GM12878 (cell line): ENCODE results near the gene CACNA1I. TPM values are rescaled to one million over a fixed set of nuclear protein-coding genes. Genes with fewer than 3 reads are reported as not detected.

Experiments used
- ATAC-seq: fragments of 200-7000 bp; cut with Tn5 transposase; 3 replicates; pipeline ENCODE4 v1.9.1; 2020; ENCODE audit warnings: mild to moderate bottlenecking, moderate library complexity
- BruUV-seq: library from RNA; stranded (reverse); fragments of 400-500 nt; replicated peaks from 2 replicates; lab custom pipeline; 2021; lab: Mats Ljungman, UMichigan
- CTCF ChIA-PET: fragments of 300-600 bp; sonication (Branson Sonifier 250); formaldehyde crosslinking; extraction: SDS; loops from one replicate; lab custom pipeline; 2021; ENCODE audit warnings: inconsistent platforms; lab: Yijun Ruan, JAX
- POLR2A ChIA-PET: fragments of 350-600 bp; formaldehyde crosslinking; extraction: SDS; loops from one replicate; lab custom pipeline; 2021; ENCODE audit warnings: inconsistent platforms; lab: Charles Lee
- RAD21 ChIA-PET: fragments of 300-600 bp; sonication (Branson Sonifier 250); formaldehyde crosslinking; loops from one replicate; lab custom pipeline; 2023; ENCODE audit warnings: antibody characterized with exemption; ENCODE audit not compliant: unreplicated experiment; lab: Charles Lee
- SMC1A ChIA-PET: fragments of 300-600 bp; sonication (Branson Sonifier 250); formaldehyde crosslinking; loops from one replicate; lab custom pipeline; 2023; ENCODE audit not compliant: unreplicated experiment, uncharacterized antibody; lab: Charles Lee
- DNase-seq: peaks from one replicate; pipeline ENCODE4 v3.0.0-alpha.2; 2011; ENCODE audit warnings: low read depth, low spot score
- FAIRE-seq: peaks from 3 replicates; lab custom pipeline; 2011; peaks lifted over from hg19 to GRCh38; lab: Jason Lieb, UNC
- H2AFZ ChIP-seq: 2 replicates; pipeline ENCODE4 v1.6.0; 2011; ENCODE audit warnings: low read depth, low read length, control low read depth; ENCODE audit not compliant: control insufficient read depth
- H3K27ac ChIP-seq: 2 replicates; pipeline ENCODE4 v1.5.1; 2011; ENCODE audit warnings: control low read depth; ENCODE audit not compliant: control insufficient read depth, insufficient read depth
- H3K27me3 ChIP-seq, 2 experiments: replicated peaks in 1 of 2; 2 replicates each; pipeline versions ENCODE4 v1.6.0 to v1.6.1; 2011; ENCODE audit warnings: low read length in 1 of 2; ENCODE audit not compliant: control insufficient read depth in 2 of 2, insufficient read depth in 2 of 2
- H3K36me3 ChIP-seq, 2 experiments: 2 replicates each; pipeline ENCODE4 v1.5.1; 2011; ENCODE audit warnings: low read length in 1 of 2; ENCODE audit not compliant: control insufficient read depth in 2 of 2, insufficient read depth in 2 of 2
- H3K4me1 ChIP-seq: 2 replicates; pipeline ENCODE4 v1.6.1; 2011; ENCODE audit warnings: mild to moderate bottlenecking, low read length, moderate library complexity, mixed read lengths; ENCODE audit not compliant: control insufficient read depth, insufficient read depth
- H3K4me2 ChIP-seq: 2 replicates; pipeline ENCODE4 v1.6.0; 2011; ENCODE audit warnings: control low read depth; ENCODE audit not compliant: control insufficient read depth, insufficient read depth
- H3K4me3 ChIP-seq: fragments of 200-600 bp; sonication (generic); 2 replicates; pipeline ENCODE4 v1.5.1; 2016
- H3K79me2 ChIP-seq: 2 replicates; pipeline ENCODE4 v1.6.0; 2011; ENCODE audit warnings: low read length; ENCODE audit not compliant: control insufficient read depth, insufficient read depth
- H3K9ac ChIP-seq: 2 replicates; pipeline ENCODE4 v1.8.0; 2011; ENCODE audit warnings: low read length, control low read depth, mixed read lengths; ENCODE audit not compliant: control insufficient read depth, insufficient read depth
- H3K9me3 ChIP-seq: replicated peaks from 3 replicates; pipeline ENCODE4 v1.5.1; 2011; ENCODE audit warnings: mild to moderate bottlenecking, low read length; ENCODE audit not compliant: control insufficient read depth, insufficient read depth
- H4K20me1 ChIP-seq: 2 replicates; pipeline ENCODE4 v1.6.0; 2011; ENCODE audit not compliant: control insufficient read depth, insufficient read depth
- ATF2 ChIP-seq: IDR thresholded peaks from 2 replicates; pipeline ENCODE4 v1.6.1; 2012; ENCODE audit warnings: low read length, inconsistent platforms
- CHD1 ChIP-seq: IDR thresholded peaks from 2 replicates; pipeline ENCODE4 v1.6.1; 2012; ENCODE audit warnings: low read depth, low read length, improper control_type of control experiment
- CREB1 ChIP-seq: IDR thresholded peaks from 2 replicates; pipeline ENCODE4 v1.6.1; 2012; ENCODE audit warnings: low read depth, mild to moderate bottlenecking, inconsistent platforms
- E2F4 ChIP-seq: IDR thresholded peaks from 2 replicates; pipeline ENCODE4 v1.6.1; 2012; ENCODE audit warnings: low read depth, low read length, improper control_type of control experiment
- E2F8 ChIP-seq: fragments of 450-650 bp; IDR thresholded peaks from 2 replicates; pipeline ENCODE4 v1.6.1; 2018; ENCODE audit warnings: mild to moderate bottlenecking, low read depth, moderate library complexity; ENCODE audit not compliant: partially characterized antibody
- HCFC1 ChIP-seq: fragments of 150-350 bp; IDR thresholded peaks from 2 replicates; pipeline ENCODE4 v1.6.1; 2014; ENCODE audit warnings: low read length
- HDGF ChIP-seq: fragments of 450-650 bp; IDR thresholded peaks from 2 replicates; pipeline ENCODE4 v1.6.1; 2016; ENCODE audit warnings: antibody characterized with exemption
- MEF2A ChIP-seq: IDR thresholded peaks from 2 replicates; pipeline ENCODE4 v1.6.1; 2011; ENCODE audit warnings: low read depth, mild to moderate bottlenecking, low read length, moderate library complexity; ENCODE audit not compliant: insufficient read depth
- MXI1 ChIP-seq: fragments of 150-350 bp; IDR thresholded peaks from 2 replicates; pipeline ENCODE4 v1.6.1; 2011; ENCODE audit warnings: low read depth, mild to moderate bottlenecking, inconsistent platforms, low read length, improper control_type of control experiment
- PML ChIP-seq: IDR thresholded peaks from 2 replicates; pipeline ENCODE4 v1.6.1; 2012; ENCODE audit warnings: low read length, inconsistent platforms
- RFX5 ChIP-seq: IDR thresholded peaks from 2 replicates; pipeline ENCODE4 v1.6.1; 2011; ENCODE audit warnings: low read depth, low read length, improper control_type of control experiment
- SMC3 ChIP-seq: IDR thresholded peaks from 2 replicates; pipeline ENCODE4 v1.6.1; 2011; ENCODE audit warnings: low read length, improper control_type of control experiment, borderline replicate concordance
- ZBTB4 ChIP-seq: fragments of 450-650 bp; formaldehyde crosslinking; IDR thresholded peaks from 2 replicates; pipeline ENCODE4 v1.4.0; 2022; ENCODE audit warnings: mild to moderate bottlenecking, moderate library complexity
- ZZZ3 ChIP-seq: IDR thresholded peaks from 2 replicates; pipeline ENCODE4 v1.6.1; 2011; ENCODE audit warnings: low read depth; ENCODE audit not compliant: control insufficient read depth, insufficient read length
- WGBS: methylation state at CpG from one replicate; pipeline ENCODE4 v1.1.6; 2016; ENCODE audit warnings: low lambda C conversion rate; ENCODE audit not compliant: insufficient replicate concordance, insufficient coverage; ENCODE audit errors: missing lambda C conversion rate; 5-methylcytosine and 5-hydroxymethylcytosine counted together
- in situ Hi-C: fragments of 300-500 bp; cut with MboI; formaldehyde crosslinking; loops from 9 replicates; pipeline ENCODE4 v1.14.3; 2018; ENCODE audit warnings: mixed read lengths
- intact Hi-C: fragments of 100-400 bp; cut with micrococcal nuclease; formaldehyde crosslinking; loops from one replicate; pipeline ENCODE4 v1.14.2; 2022; ENCODE audit not compliant: unreplicated experiment
- polyA plus RNA-seq, 11 experiments: library from polyadenylated mRNA; depleted of rRNA in 4 of 11; unstranded in 6 of 11; stranded (reverse) in 5 of 11; fragments of >200 nt; fragmentation: Nextera tagmentation in 4 of 11; fragmentation: Illumina TruSeq in 1 of 11; extraction: Ambion mirVana in 4 of 11; extraction: Trizol in 1 of 11; gene quantifications; 1 replicate in 1 of 11; 2 replicates in 10 of 11; pipeline versions ENCODE4 v1.2.1 to v1.2.3, GENCODE V29; 2011 to 2016; ENCODE audit warnings: inconsistent platforms in 2 of 11, missing spikeins in 2 of 11, low read depth in 1 of 11
- total RNA-seq, 4 experiments: library from RNA; depleted of rRNA in 3 of 4; stranded (reverse); fragments of >200 nt in 3 of 4; fragmentation: Illumina TruSeq in 1 of 4; extraction: Trizol in 1 of 4; gene quantifications; 2 replicates each; pipeline versions ENCODE4 v1.2.1 to v1.2.3, GENCODE V29; 2013 to 2021
- TF ChIP-seq, protein P1 (sequence below): fragments of 450-650 bp; IDR thresholded peaks from 2 replicates; pipeline ENCODE4 v1.6.1; 2014; ENCODE audit warnings: mild to moderate bottlenecking

Gene CACNA1I
- total and polyA plus RNA-seq, 10 of the 15 experiments (the other 5 are each of a cell fraction or from before 2014, with no cell fraction given): 0.01 to 0.03 TPM; not detected in 8

GRCh38 chr22:39597236-39597869 lies 26.8 kb downstream of the CACNA1I start:
- intact Hi-C loops (no loop called here), in situ Hi-C loops (no loop called here)
- ChIA-PET CTCF (no interaction called here), POLR2A (no interaction called here), RAD21 (no interaction called here), SMC1A (no interaction called here)
- no TSS peak for BruUV-seq
- no peak for DNase-seq
- H4K20me1 ChIP-seq: no peaks in the 10 kb centered on the region
- H3K4me1 ChIP-seq: peaks cover 6% of the 10 kb centered on the region; the same call in 1 of the 2 replicates
- H3K4me3 ChIP-seq: no peak overlapping the region
- peaks cover 0 to 5% of the 10 kb centered on the region in 2 experiments; a peak in 3 of 4 replicates for H3K27me3 ChIP-seq
- no peaks in the 10 kb centered on the region for H3K9me3 ChIP-seq
- no peak overlapping the region for H3K27ac ChIP-seq
- no peaks in the 10 kb centered on the region for H3K79me2 ChIP-seq
- H3K9ac ChIP-seq: no peak overlapping the region
- no peak overlapping the region for H2AFZ ChIP-seq
- H3K4me2 ChIP-seq: no peak overlapping the region
- WGBS: 15% methylated on average over 8 of the region's 8 CpGs
- FAIRE-seq: no peak
- no peaks in the 10 kb centered on the region for H3K36me3 ChIP-seq
- no peak for ATAC-seq
- TF ChIP-seq PML: no peak
- no peak for TF ChIP-seq RFX5
- no peak for TF ChIP-seq ATF2
- TF ChIP-seq MXI1: no peak
- no peak for TF ChIP-seq ZBTB4 (CRISPR knock-in tag)
- TF ChIP-seq HCFC1: no peak
- TF ChIP-seq HDGF: no peak
- no peak for TF ChIP-seq ZZZ3
- no peak for TF ChIP-seq CHD1
- TF ChIP-seq, protein P1, sequence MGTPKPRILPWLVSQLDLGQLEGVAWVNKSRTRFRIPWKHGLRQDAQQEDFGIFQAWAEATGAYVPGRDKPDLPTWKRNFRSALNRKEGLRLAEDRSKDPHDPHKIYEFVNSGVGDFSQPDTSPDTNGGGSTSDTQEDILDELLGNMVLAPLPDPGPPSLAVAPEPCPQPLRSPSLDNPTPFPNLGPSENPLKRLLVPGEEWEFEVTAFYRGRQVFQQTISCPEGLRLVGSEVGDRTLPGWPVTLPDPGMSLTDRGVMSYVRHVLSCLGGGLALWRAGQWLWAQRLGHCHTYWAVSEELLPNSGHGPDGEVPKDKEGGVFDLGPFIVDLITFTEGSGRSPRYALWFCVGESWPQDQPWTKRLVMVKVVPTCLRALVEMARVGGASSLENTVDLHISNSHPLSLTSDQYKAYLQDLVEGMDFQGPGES: no peak
- TF ChIP-seq CREB1: no peak
- no peak for TF ChIP-seq MEF2A
- TF ChIP-seq E2F8: no peak
- no peak for TF ChIP-seq SMC3
- no peak for TF ChIP-seq E2F4
